Measurements from ENCODE around the gene PRKN.

- TF ChIP-seq CTCF (tag by site-specific recombination; IDR thresholded peaks at IDR 0.05) (no peak), YY1 (tag by site-specific recombination; IDR thresholded peaks at IDR 0.05) (no peak), ZBTB8A (tag by site-specific recombination; IDR thresholded peaks at IDR 0.05) (no peak), ZFP3 (tag by site-specific recombination; IDR thresholded peaks at IDR 0.05; ENCODE audit: low read depth) (no peak), KLF1 (tag by site-specific recombination; IDR thresholded peaks at IDR 0.05) (no peak), ZNF138 (tag by site-specific recombination; IDR thresholded peaks at IDR 0.05; ENCODE audit: borderline replicate concordance) (no peak), ZBTB11 (tag by site-specific recombination; conservative IDR thresholded peaks at IDR 0.05; ENCODE audit: low read depth) (no peak), ZNF266 (tag by site-specific recombination; IDR thresholded peaks at IDR 0.05; ENCODE audit: low read depth) (no peak), HOXA7 (CRISPR knock-in tag; IDR thresholded peaks at IDR 0.05; ENCODE audit: borderline replicate concordance) (no peak), SETDB1 (IDR thresholded peaks at IDR 0.05; ENCODE audit: insufficient read length, low read length) (no peak), ZNF157 (tag by site-specific recombination; IDR thresholded peaks at IDR 0.05) (no peak), ZNF558 (tag by site-specific recombination; IDR thresholded peaks at IDR 0.05) (no peak), SP2 (tag by site-specific recombination; IDR thresholded peaks at IDR 0.05) (no peak), PRDM1 (tag by site-specific recombination; IDR thresholded peaks at IDR 0.05) (no peak)
Observed at GRCh38 chr6:162068340-162068739, 659.2 kb downstream of the PRKN start.
